GM18870 (cell line): ENCODE data around the gene S100PBP.
"Not testable (repeated sequence)": the region's sequence is repeated elsewhere in the genome, so short reads cannot be mapped to it uniquely, and the experiment has no call there.

Source experiments
- ATAC-seq: cut with Tn5 transposase; IDR thresholded peaks from one replicate; pipeline ENCODE4 v1.9.1; 2021; ENCODE audit warnings: moderate library complexity; ENCODE audit not compliant: unreplicated experiment

S100PBP gene

DNA sequence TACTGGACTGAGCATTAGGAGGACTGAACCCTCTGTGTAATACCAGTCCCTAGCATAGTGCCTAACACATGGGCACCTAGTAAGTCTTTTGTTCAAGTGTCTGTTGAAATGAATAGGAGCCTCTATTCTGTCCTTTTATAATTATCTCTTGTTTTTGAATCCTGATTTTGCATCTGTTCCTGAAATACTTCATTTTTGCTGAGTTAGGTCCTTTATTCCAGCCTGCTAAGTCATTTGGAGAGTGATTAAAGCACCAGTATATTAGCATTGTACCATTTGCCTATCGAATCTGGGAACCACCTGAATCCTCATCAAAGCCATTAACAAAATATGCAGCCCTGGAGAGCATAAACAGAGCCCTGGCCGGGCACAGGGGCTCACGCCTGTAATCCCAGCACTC, 32.6 kb upstream of the S100PBP start:
- no peak for ATAC-seq

DNA sequence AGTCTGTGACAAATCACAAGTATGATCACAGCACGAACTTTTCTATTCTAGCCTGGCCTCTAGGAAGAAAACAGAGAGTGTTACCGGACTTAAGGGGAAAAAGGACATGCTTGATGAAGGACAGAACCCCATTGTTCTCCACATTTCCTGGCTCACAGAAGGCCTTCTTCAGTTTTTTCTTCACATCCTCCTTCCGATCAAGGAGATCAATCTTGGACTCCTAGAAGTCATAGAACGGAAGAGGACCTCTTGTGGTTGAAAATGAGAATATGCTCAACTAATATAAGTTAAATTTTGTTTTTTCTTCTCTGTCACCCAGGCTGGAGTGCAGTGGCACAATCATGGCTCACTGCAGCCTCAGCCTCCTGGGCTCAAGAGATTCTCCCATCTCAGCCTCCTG, 30.6 kb upstream of the S100PBP start:
- no peak for ATAC-seq

DNA sequence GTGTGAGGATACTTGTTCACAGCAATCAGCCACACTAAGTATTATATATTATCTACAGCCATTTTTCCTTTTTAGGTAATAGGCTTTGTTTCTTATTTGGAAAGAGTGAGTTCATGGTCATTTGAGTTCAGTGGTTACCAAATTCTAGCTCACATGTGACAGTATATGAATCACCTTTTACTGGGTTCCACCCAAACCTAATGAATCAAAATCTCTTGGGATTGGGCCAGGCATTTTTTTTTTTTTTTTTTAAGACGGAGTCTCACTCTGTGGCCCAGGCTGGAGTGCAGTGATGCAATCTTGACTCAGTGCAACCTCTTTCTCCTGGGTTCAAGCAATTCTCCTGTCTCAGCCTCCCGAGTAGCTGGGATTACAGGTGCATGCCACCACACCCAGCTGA, 28.1 kb upstream of the S100PBP start:
- not testable (repeated sequence) for ATAC-seq

DNA sequence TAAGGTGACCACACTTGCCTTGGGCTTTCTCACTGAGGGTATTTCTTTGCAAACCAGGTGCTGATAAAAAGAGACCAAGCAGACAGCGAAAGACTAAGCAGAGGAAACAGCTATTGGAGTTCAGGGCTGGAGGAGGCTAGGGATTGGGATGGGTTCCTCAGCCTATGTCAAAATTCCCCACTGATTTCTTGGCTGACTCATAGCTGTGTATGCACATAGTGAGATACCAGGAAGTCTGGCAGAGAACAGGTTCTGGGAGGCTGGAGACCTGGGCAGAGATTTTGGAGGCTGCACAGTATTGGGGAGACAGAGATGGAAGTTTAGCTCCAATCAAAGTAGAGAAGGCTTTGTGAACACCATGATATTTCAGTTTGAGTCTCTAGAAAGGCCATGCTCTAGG, 25.6 kb upstream of the S100PBP start:
- no peak for ATAC-seq

GRCh38 chr1:32795763-32796162, 21.7 kb upstream of the S100PBP start:
- ATAC-seq = not testable (repeated sequence)

GRCh38 chr1:32797456-32797855, 20.0 kb upstream of the S100PBP start:
- no peak for ATAC-seq

GRCh38 chr1:32798191-32798590, 19.3 kb upstream of the S100PBP start:
- ATAC-seq = no peak

DNA sequence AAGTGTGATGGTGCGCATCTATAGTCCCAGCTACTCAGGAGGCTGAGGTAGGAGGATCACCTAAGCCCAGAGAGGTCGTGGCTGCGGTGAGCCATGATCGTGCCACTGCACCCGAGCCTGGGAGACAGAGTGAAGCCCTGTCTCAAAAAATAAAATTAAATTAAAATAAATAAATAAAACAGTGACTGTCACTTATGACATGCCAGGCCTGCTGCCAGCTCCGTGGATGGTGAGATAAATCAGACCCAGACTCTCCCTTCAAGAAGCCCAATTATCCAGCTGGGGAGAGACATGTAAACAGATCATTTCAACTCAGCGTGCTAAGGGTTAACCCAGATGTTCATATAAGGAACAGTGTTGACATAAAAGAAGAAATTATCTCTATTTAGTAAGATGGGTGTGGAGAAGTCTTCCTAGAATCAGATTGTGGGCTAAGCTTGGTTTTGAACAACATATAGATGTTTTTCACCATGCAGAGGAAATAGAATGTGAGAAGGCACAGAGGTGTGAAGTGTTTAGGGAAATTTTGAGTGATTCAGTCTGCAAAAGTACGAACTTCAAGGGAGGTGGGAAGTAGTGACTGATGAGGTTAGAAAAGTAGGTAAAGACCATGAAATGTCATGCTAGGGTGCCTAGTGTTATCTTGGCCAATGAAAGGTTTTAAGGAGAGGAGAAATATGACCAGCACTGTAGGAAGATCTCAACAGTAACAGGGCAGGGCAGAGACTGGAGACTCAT, 18.6 kb upstream of the S100PBP start:
- ATAC-seq = no peak

GRCh38 chr1:32801096-32801715, 16.2 kb upstream of the S100PBP start:
- ATAC-seq = no peak

DNA sequence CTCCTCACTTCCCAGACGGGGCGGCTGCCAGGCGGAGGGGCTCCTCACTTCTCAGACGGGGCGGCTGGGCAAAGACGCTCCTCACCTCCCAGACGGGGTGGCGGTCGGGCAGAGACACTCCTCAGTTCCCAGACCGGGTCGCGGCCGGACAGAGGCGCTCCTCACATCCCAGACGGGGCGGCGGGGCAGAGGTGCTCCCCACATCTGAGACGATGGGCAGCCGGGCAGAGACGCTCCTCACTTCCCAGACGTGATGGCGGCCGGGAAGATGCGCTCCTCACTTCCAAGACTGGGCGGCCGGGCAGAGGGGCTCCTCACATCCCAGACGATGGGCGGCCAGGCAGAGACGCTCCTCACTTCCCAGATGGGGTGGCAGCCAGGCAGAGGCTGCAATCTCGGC, 13.0 kb upstream of the S100PBP start:
- ATAC-seq = not testable (repeated sequence)

DNA sequence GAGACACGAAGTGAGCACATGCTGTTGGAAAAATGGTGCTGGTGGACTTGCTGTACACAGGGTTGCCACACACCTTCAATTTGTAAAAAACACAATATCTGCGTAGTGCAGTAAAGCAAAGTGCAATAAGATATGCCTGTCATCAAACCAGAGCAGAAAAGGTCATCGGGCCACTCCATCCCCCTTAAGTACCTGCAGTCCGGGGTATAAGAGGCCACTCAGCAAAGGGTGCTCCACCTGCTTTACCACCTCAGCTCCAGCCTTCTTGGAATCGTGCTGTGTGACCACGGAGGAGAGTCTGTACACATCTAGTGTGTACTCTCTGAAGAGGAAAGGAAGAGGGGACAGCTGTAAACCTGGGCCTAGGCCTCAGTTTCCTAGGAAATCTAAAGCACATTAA, 11.2 kb upstream of the S100PBP start:
- no peak for ATAC-seq

GRCh38 chr1:32806910-32807523, 10.4 kb upstream of the S100PBP start:
- ATAC-seq = no peak

DNA sequence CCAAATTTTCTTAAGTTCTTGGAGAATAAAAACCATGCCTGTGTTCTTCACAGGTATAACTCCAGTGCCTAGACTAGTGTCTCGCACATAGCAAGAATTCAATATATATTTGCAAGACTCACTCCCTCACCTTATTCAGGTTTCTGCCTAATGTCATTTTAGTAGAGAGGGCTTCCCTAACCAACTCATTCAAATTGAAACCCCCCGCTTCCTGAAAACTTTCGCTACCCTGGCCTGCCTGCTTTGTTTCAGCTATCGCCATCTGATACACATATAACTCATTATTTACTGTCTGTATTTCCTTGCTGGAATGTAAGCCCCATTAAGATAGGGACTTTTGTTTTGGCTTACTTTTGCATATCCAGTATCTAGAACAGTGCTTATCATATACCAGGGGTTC, 8.9 kb upstream of the S100PBP start:
- ATAC-seq = no peak

GRCh38 chr1:32810358-32810757, 7.1 kb upstream of the S100PBP start:
- ATAC-seq = no peak

- ATAC-seq = no peak
Measured at GRCh38 chr1:32811265-32811664, 6.2 kb upstream of the S100PBP start.

DNA sequence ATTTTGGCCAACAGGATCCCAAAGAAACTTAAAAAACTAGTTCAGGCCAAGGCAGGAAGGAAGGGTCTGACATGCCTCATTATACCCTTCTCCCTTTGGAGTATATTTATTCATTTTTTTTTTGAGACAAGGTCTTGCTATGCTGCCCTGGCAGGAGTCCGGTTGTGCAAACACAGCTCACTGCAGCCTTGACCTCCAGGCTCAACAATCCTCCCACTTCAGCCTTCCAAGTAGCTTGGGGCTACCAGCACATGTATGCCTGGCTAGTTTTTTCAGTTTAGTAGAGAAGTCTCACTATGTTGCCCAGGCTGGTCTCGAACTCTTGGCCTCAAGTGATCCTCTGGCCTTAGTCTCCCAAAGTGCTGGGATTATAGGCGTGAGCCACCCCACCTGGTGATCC, 5.5 kb upstream of the S100PBP start:
- no peak for ATAC-seq

DNA sequence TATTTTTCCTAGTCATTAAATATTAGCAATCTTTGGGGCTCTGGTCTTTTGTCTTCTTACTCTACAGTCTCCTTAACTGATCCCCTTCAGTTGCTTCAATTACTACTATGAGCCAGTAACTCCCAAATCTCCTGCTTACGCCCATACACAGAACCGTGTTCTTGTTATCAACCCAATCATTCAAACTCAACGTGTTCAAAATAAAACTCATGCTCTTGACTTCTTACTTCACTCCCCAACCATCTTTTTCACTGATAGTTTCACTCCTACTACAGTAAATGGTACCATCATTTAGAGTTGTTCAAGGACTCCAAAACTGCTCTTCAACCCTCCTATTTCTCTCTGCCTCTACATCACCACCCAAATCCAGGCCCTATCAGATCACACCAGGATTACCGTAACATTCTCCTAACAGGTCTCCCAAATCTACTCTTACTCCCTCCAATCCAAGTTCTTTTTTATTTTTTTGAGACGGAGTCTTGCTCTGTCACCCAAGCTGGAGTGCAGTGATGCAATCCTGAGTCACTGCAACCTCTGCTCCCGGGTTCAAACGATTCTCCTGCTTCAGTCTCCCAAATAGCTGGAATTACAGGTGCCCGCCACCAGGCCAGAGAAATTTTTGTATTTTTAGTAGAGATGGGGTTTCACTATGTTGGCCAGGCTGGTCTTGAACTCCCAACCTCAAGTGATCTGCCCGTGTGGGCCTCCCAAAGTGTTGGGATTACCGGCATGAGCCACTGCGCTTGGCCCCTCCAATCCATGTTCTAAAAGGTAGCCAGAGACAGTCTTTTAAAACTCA, 3.3 kb upstream of the S100PBP start:
- ATAC-seq = no peak

- ATAC-seq = no peak
Measured at GRCh38 chr1:32816676-32817158, 736 bp upstream of the S100PBP start.

GRCh38 chr1:32817815-32818786, 648 bp downstream of the S100PBP start:
- ATAC-seq = no peak
